Right lung (tissue), 5 donors: Measurements from ENCODE around the gene ARHGAP19. TPM values are rescaled to one million over a fixed set of nuclear protein-coding genes. Genes with fewer than 3 reads are reported as not detected.

Experiments
- polyA plus RNA-seq, 5 donors: library from polyadenylated mRNA; unstranded; fragments of 120-200 nt; gene quantifications; one replicate each; pipeline versions ENCODE4 v1.2.1 to v1.2.3, GENCODE V29; 2013; ENCODE audit warnings: inconsistent platforms in 1 of 5, low replicate concordance in 1 of 5; ENCODE audit not compliant: insufficient read length in 5 of 5, insufficient read depth in 1 of 5

ARHGAP19 gene
- polyA plus RNA-seq, 5 donors, result 18.7 to 36.8 (median 30.1) TPM

Other genes with a start within 250 kb of the ARHGAP19 start
- 1 to 10 TPM; 3.7 to 8.0 (median 4.4) TPM for gene SLIT1, start 106.7 kb downstream of the ARHGAP19 start, polyA plus RNA-seq
- gene FRAT1, start 26.6 kb upstream of the ARHGAP19 start, polyA plus RNA-seq, result 1 to 10 TPM; 2.2 to 2.9 (median 2.6) TPM
- gene FRAT2, start 42.1 kb upstream of the ARHGAP19 start, polyA plus RNA-seq, result 1 to 10 TPM; 8.0 to 9.5 (median 8.7) TPM
- 10 to 100 TPM; 19.0 to 30.2 (median 23.1) TPM for gene RRP12, start 108.7 kb upstream of the ARHGAP19 start, polyA plus RNA-seq
- 100 to 1,000 TPM; 148 to 180 (median 158) TPM for gene PGAM1, start 133.6 kb upstream of the ARHGAP19 start, polyA plus RNA-seq
- 10 to 100 TPM; 34.8 to 40.6 (median 39.0) TPM for gene EXOSC1, start 153.4 kb upstream of the ARHGAP19 start, polyA plus RNA-seq
- gene ZDHHC16, start 153.5 kb upstream of the ARHGAP19 start, polyA plus RNA-seq, result 10 to 100 TPM; 42.6 to 47.6 (median 47.3) TPM
- 100 to 1,000 TPM in 1 of 5 donors, 10 to 100 TPM in 4; 89.7 to 100 (median 92.1) TPM for gene MMS19, start 205.8 kb upstream of the ARHGAP19 start, polyA plus RNA-seq
- gene UBTD1, start 206.3 kb upstream of the ARHGAP19 start, polyA plus RNA-seq, result 10 to 100 TPM; 12.8 to 28.0 (median 18.2) TPM